Measurements from ENCODE around the gene ATG9A.
A peak's percentile ranks its signal among the peaks of the same experiment; 100 is the strongest.

Gene ATG9A

GRCh38 chr2:219252900-219253752 is 23.7 kb upstream of the ATG9A start, which contains the start of gene TUBA4B:
Gene TUBA4B, plus strand, starts transcription at chr2:219253243. Its CDS starts 165 bp downstream, at chr2:219253408.
- peak; percentile 31 for DNase-seq

GRCh38 chr2:219252570-219252899 is 23.1 kb upstream of the ATG9A start:
- DNase-seq = no peak

GRCh38 chr2:219252084-219252483 is 22.6 kb upstream of the ATG9A start:
- no peak for DNase-seq

GRCh38 chr2:219251656-219252055 is 22.2 kb upstream of the ATG9A start:
- DNase-seq = no peak

GRCh38 chr2:219250049-219250781 is 20.8 kb upstream of the ATG9A start:
- DNase-seq = no peak

- peak; percentile 96 for DNase-seq
Observed at GRCh38 chr2:219249203-219249980, 20.0 kb upstream of the ATG9A start.

- DNase-seq = no peak
Observed at GRCh38 chr2:219248845-219249202, 19.4 kb upstream of the ATG9A start.

- no peak for DNase-seq
Observed at GRCh38 chr2:219247678-219248642, 18.5 kb upstream of the ATG9A start.

- no peak for DNase-seq
Observed at GRCh38 chr2:219246559-219246958, 17.1 kb upstream of the ATG9A start.

- no peak for DNase-seq
Observed at GRCh38 chr2:219245899-219246230, 16.4 kb upstream of the ATG9A start.

- DNase-seq = no peak
Observed at GRCh38 chr2:219245148-219245898, 15.9 kb upstream of the ATG9A start, which contains the start of the genes GLB1L and STK16. Gene GLB1L, minus strand, starts transcription at chr2:219245444. Its CDS starts 1,871 bp downstream, at chr2:219243573. Gene STK16, plus strand, starts transcription at chr2:219245479. Its CDS starts 521 bp downstream, at chr2:219246000.

GRCh38 chr2:219244789-219245147 is 15.3 kb upstream of the ATG9A start:
- no peak for DNase-seq

GRCh38 chr2:219243291-219243761 is 13.9 kb upstream of the ATG9A start:
- DNase-seq = no peak

GRCh38 chr2:219234331-219234730 is 4.9 kb upstream of the ATG9A start:
- no peak for DNase-seq

- no peak for DNase-seq
Observed at GRCh38 chr2:219230059-219230540, 664 bp upstream of the ATG9A start.

- DNase-seq = no peak
Observed at GRCh38 chr2:219228911-219229304, 528 bp downstream of the ATG9A start.

GRCh38 chr2:219228041-219228910 is 1.2 kb downstream of the ATG9A start:
- DNase-seq = no peak

- no peak for DNase-seq
Observed at GRCh38 chr2:219225350-219225749, 4.1 kb downstream of the ATG9A start.

- no peak for DNase-seq
Observed at GRCh38 chr2:219223831-219224610, 5.4 kb downstream of the ATG9A start.
